RWPE2 (cell line): Measurements from ENCODE around the gene SLC22A5.

Experiments
- ATAC-seq: fragments of 200-7000 bp; cut with Tn5 transposase; 3 replicates; pipeline ENCODE4 v1.9.1; 2021; ENCODE audit warnings: low read depth
- DNase-seq: peaks from one replicate; pipeline ENCODE4 v3.0.0-alpha.2; 2020; ENCODE audit warnings: low spot score
- H3K27ac ChIP-seq: fragments of 450-650 bp; 2 replicates; pipeline ENCODE4 v1.5.1; 2017; ENCODE audit warnings: mild to moderate bottlenecking; ENCODE audit not compliant: poor library complexity, severe bottlenecking
- H3K27me3 ChIP-seq: fragments of 250-450 bp; sonication (Bioruptor Pico); 2 replicates; pipeline ENCODE4 v1.5.1; 2021; ENCODE audit warnings: mild to moderate bottlenecking, moderate library complexity; ENCODE audit not compliant: insufficient read depth, poor library complexity, severe bottlenecking
- H3K36me3 ChIP-seq: fragments of 250-450 bp; sonication (Bioruptor Pico); 2 replicates; pipeline ENCODE4 v1.5.1; 2020; ENCODE audit warnings: low read depth, mild to moderate bottlenecking, moderate library complexity
- H3K4me1 ChIP-seq: fragments of 250-450 bp; sonication (Bioruptor Pico); 2 replicates; pipeline ENCODE4 v1.5.1; 2021; ENCODE audit warnings: mild to moderate bottlenecking, moderate library complexity; ENCODE audit not compliant: insufficient read depth, poor library complexity, severe bottlenecking
- H3K4me3 ChIP-seq: fragments of 250-450 bp; sonication (Bioruptor Pico); 2 replicates; pipeline ENCODE4 v1.5.1; 2021; ENCODE audit warnings: mild to moderate bottlenecking, moderate library complexity; ENCODE audit not compliant: severe bottlenecking
- H3K9me3 ChIP-seq: fragments of 250-450 bp; sonication (Bioruptor Pico); 2 replicates; pipeline ENCODE4 v1.5.1; 2021; ENCODE audit warnings: mild to moderate bottlenecking, moderate library complexity; ENCODE audit not compliant: severe bottlenecking
- TF ChIP-seq, protein P1 (sequence below): fragments of 450-650 bp; IDR thresholded peaks from one replicate; pipeline ENCODE4 v1.5.1; 2017; ENCODE audit warnings: mild to moderate bottlenecking, moderate library complexity; ENCODE audit not compliant: poor library complexity, severe bottlenecking

SLC22A5 gene

DNA sequence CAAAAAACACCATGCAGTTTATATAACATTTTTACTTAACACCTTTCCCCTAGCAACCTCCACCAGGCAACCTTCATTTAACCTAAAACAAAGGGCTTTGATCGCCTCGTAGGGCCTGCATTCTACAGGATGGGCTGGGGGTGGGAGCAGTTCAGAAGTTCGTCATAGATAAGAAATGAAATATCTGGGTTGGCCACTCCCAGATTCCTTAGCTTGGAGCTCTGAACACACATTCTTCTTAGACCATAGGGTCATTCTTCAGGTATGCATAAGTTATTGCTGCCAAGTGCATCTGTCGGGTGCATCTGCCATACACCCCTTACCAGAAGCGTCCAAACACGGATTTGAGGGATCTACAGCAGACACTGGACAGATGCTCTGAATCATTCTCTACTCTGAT, 4.3 kb upstream of the SLC22A5 start:
- ATAC-seq = peak; percentile 74
- no peaks in the 10 kb centered on the region for H3K9me3 ChIP-seq
- peaks cover 46% of the 10 kb centered on the region for H3K36me3 ChIP-seq
- DNase-seq = peak; percentile 91
- H3K4me1 ChIP-seq = peaks cover 60% of the 10 kb centered on the region
- peak overlapping the region; percentile 100 for H3K27ac ChIP-seq
- no peak overlapping the region for H3K4me3 ChIP-seq
- no peaks in the 10 kb centered on the region for H3K27me3 ChIP-seq
- TF ChIP-seq, protein P1, sequence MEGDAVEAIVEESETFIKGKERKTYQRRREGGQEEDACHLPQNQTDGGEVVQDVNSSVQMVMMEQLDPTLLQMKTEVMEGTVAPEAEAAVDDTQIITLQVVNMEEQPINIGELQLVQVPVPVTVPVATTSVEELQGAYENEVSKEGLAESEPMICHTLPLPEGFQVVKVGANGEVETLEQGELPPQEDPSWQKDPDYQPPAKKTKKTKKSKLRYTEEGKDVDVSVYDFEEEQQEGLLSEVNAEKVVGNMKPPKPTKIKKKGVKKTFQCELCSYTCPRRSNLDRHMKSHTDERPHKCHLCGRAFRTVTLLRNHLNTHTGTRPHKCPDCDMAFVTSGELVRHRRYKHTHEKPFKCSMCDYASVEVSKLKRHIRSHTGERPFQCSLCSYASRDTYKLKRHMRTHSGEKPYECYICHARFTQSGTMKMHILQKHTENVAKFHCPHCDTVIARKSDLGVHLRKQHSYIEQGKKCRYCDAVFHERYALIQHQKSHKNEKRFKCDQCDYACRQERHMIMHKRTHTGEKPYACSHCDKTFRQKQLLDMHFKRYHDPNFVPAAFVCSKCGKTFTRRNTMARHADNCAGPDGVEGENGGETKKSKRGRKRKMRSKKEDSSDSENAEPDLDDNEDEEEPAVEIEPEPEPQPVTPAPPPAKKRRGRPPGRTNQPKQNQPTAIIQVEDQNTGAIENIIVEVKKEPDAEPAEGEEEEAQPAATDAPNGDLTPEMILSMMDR = no peak

DNA sequence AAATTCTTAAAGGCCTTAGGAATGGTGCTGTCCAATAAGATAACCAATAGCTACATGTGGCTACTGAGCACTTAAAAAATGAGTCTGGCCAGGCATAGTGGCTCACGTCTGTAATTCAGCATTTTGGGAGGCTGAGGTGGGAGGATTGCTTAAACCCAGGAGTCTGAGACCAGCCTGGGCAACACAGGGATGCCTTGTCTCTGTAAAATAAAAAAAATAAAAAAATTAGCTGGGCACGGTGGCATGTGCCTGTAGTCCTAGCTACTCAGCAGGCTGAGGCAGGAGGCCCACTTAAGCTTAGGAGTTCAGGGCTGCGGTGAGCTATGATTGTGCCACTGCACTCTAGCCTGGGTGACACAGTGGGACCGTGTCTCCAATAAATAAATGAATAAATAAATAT, 1.3 kb upstream of the SLC22A5 start:
- H3K9me3 ChIP-seq = no peaks in the 10 kb centered on the region
- DNase-seq = no peak
- peak overlapping the region; percentile 100 for H3K27ac ChIP-seq
- H3K27me3 ChIP-seq = no peaks in the 10 kb centered on the region
- no peak overlapping the region for H3K4me3 ChIP-seq
- H3K36me3 ChIP-seq = peaks cover 36% of the 10 kb centered on the region
- no peak for ATAC-seq
- peaks cover 58% of the 10 kb centered on the region for H3K4me1 ChIP-seq
- TF ChIP-seq, protein P1 = no peak

DNA sequence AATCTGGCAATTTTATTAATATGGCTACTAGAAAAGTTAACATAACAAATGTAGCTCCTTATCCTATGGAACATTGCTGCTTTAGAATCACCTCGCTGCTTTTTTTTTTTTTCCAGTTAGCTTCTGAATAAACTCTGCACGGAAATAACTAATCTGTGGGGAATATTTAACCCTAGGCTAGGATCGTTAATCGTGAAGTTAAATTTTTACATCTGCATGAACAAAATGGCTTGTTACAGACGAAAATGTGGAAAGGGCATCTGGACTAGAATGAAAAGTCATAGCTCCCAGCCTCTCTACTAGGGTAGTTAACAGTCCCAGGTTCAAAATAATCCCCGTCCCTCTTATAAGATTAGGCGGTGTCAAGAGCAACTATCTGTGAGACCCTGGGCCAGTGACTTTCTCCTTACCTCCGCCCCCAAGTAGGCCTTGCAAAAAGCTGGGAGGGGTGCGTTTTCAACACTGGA, 470 bp upstream of the SLC22A5 start:
- H3K4me3 ChIP-seq = peak overlapping the region; percentile 59
- peaks cover 36% of the 10 kb centered on the region for H3K36me3 ChIP-seq
- H3K4me1 ChIP-seq = peaks cover 51% of the 10 kb centered on the region
- DNase-seq = no peak
- no peak; the same call in 2 of the 3 replicates for ATAC-seq
- TF ChIP-seq, protein P1 = no peak
- no peaks in the 10 kb centered on the region for H3K9me3 ChIP-seq
- H3K27ac ChIP-seq = peak overlapping the region; percentile 100
- H3K27me3 ChIP-seq = no peaks in the 10 kb centered on the region

DNA sequence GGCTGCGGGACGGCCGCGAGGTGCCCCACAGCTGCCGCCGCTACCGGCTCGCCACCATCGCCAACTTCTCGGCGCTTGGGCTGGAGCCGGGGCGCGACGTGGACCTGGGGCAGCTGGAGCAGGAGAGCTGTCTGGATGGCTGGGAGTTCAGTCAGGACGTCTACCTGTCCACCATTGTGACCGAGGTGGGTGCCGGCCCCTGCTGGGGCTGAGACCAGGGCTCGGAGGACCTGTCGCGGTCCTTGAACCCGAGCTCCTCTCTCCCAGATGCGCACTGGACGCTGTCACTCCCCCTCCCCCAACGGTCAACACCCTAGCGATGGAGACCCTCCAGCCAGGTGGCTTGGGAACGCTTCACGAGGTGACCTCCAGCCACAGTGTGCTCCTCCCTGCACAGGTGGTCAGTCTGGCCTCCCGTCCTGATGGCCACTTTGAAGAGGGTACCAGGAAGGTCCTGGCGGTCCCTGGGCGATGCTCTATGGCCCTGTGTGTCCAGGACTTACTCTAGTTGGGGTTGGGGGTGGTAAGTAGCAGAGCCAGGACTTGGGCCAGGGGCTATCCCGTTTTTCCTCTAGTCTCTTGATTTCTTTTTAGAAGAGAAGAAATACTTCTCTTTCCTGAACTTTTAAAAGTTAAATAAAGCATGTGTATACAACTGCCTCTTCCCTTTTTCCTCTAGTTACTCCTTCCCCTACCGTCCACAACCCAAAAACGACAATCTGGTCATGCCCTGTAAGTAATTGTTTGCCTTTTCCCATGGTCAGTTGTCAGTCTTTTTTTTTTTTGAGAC, 866 bp downstream of the SLC22A5 start:
- Histone ChIP-seq H3K4me1 (peaks cover 37% of the 10 kb centered on the region), H3K27ac (peak overlapping the region; percentile 100), H3K4me3 (peak overlapping the region; percentile 59), H3K27me3 (no peaks in the 10 kb centered on the region), H3K36me3 (peaks cover 27% of the 10 kb centered on the region), H3K9me3 (no peaks in the 10 kb centered on the region)
- no peak for ATAC-seq
- TF ChIP-seq, protein P1 = no peak
- peak; percentile 76 for DNase-seq
